PC-3 (cell line): ENCODE measurements around the gene PRAMEF12.

Source experiments
- EZH2 ChIP-seq: fragments of 300-600 bp; sonication (generic); IDR thresholded peaks from one replicate; pipeline ENCODE4 v1.6.1; 2017; ENCODE audit warnings: antibody characterized with exemption, mild to moderate bottlenecking, low read length; ENCODE audit not compliant: unreplicated experiment
- TF ChIP-seq, protein P1 (sequence below): fragments of 300-600 bp; sonication (generic); conservative IDR thresholded peaks from 2 replicates; pipeline ENCODE4 v1.5.1; 2017; ENCODE audit warnings: antibody characterized with exemption, low read depth, mild to moderate bottlenecking, low read length

DNA sequence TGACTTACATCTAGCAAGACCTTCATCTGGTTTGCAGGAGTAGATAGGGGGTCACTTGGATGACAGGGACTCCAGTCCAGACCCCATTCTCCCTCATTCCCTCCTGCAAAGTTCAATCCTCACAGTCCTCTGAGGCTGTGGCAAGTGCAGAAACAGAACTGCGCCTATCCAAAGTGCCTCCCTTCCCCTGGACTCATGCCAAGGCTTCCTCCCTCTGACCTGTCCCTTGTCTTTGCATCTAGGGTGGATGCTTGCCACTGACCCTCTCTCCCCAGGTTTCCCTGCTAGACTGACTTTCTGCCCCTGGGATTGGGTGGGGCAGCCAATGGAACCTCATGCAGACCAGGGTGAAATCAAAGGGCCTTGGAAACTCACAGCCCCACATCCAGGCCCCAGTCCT lies 36.4 kb downstream of the PRAMEF12 start:
- TF ChIP-seq, protein P1, sequence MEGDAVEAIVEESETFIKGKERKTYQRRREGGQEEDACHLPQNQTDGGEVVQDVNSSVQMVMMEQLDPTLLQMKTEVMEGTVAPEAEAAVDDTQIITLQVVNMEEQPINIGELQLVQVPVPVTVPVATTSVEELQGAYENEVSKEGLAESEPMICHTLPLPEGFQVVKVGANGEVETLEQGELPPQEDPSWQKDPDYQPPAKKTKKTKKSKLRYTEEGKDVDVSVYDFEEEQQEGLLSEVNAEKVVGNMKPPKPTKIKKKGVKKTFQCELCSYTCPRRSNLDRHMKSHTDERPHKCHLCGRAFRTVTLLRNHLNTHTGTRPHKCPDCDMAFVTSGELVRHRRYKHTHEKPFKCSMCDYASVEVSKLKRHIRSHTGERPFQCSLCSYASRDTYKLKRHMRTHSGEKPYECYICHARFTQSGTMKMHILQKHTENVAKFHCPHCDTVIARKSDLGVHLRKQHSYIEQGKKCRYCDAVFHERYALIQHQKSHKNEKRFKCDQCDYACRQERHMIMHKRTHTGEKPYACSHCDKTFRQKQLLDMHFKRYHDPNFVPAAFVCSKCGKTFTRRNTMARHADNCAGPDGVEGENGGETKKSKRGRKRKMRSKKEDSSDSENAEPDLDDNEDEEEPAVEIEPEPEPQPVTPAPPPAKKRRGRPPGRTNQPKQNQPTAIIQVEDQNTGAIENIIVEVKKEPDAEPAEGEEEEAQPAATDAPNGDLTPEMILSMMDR = no peak
- TF ChIP-seq EZH2 = no peak
